ENCODE results near the gene TSPAN17.
"Not testable (repeated sequence)": the region's sequence is repeated elsewhere in the genome, so short reads cannot be mapped to it uniquely, and the experiment has no call there.

TSPAN17 gene, protein sequence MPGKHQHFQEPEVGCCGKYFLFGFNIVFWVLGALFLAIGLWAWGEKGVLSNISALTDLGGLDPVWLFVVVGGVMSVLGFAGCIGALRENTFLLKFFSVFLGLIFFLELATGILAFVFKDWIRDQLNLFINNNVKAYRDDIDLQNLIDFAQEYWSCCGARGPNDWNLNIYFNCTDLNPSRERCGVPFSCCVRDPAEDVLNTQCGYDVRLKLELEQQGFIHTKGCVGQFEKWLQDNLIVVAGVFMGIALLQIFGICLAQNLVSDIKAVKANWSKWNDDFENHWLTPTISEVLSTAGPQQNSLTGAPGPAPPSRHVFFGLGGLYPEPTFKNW

DNA sequence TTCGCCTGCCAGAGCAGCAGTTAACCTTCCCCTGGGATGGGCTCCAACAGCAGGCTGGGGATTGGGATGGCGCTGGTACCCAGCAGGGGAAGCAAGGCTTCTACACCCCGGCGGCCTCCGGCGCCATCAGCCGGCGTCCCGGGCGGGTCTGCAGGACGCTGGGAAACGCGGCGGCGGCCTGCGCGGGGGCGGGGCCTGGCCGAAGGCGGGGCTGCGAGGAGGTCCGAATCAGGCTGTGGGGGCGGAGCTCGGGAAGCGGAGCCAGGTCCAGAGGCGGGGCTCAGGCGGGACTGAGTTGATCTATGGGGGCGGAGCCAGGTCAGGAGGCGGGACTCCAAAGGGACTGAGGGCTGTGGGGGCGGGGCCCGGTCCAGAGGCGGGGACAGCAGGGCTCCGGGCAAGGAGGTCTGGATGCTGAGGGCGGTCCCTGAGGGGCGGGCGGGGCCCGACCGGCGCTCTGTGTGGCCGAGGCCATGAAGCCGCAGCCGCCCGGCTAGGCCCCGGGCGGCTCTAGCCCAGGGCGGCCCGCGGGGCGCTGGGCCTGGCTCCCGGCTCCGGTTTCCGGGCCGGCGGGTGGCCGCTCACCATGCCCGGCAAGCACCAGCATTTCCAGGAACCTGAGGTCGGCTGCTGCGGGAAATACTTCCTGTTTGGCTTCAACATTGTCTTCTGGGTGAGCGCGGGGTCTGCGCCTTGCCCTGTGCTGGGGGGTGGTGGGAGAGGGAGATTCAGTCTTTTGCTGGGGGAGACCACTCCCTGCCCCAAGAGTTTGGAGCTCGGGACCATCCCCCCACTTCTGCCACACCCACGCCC, at the start of gene TSPAN17:
TSPAN17 (plus strand) TSS at position 455 of the 813 bp plus-strand sequence; CDS start at position 587, 132 bp downstream.
- DNase-seq = peak; percentile 98

DNA sequence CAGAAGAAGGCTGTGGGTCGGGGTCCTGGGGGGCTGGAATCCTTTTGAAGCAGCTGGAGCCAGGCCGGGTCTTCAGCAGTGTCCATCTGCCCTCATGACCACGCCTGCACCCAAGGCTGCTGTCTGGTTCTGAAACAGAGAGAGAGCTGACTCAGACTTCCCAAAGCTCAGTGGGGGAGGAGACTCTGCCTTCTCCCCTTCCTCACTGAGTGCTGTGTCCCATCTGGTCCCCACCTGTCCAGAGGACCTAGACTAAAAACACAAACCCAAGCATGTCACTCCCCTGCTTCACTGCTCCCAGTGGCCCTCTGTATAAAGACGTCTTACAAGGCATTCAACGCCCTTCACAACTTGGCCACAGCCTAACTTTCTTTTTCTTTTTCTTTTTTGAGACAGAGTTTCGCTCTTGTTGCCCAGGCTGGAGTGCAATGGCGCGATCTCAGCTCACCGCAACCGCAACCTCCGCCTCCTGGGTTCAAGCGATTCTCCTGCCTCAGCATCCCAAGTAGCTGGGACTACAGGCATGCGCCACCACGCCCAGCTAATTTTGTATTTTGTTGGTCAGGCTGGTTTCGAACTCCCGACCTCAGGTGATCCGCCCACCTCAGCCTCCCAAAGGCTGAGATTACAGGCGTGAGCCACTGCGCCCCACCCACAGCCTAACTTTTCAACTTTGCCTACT, 47.4 kb upstream of the TSPAN17 start:
- not testable (repeated sequence) for DNase-seq

DNA sequence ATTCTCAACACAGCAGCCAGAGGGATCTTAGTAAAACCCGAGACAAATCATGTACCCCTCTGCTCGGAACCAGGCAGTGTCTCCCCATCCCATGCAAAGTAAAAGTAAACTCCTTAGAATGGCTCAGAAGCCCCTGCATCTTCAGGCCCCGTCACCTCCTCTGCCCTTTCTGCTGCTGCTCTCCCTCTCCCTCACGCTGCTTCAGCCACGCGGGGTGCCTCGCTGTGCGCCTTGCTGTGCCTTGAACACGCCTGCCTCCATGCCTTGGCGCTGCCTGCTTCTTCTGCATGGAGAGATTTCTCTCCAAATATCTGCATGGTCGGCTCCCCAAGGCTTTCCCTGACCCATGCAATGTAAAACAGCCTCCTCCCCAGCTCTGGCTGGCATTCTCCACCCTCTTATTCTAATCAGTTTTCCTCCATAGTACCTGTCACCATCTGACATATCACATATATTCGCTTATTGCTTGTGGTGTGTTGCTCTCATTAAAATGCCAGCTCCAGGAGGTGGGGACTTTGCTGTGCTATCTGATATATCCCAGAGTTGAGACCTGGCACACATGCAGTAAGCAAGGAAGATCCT, 45.3 kb upstream of the TSPAN17 start:
- DNase-seq = no peak

DNA sequence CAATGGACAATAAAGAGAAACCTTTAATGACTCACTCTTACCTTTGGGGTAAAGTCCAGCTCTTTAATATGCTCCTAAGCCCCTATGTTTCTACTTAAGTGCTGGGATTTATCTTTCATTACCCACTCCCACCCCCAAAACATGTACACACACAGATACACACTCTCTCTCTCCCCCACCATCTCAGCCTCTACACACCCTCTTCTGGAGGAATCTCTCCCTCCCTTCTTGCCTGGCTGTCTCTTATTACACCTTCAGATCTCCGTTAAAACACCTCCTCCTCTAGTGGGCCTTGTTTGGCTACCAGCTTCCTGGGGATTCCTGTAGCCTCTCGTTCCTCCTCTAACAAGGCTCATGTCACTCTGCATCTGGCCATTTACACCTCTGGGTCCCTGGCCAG, 44.2 kb upstream of the TSPAN17 start:
- DNase-seq = no peak

DNA sequence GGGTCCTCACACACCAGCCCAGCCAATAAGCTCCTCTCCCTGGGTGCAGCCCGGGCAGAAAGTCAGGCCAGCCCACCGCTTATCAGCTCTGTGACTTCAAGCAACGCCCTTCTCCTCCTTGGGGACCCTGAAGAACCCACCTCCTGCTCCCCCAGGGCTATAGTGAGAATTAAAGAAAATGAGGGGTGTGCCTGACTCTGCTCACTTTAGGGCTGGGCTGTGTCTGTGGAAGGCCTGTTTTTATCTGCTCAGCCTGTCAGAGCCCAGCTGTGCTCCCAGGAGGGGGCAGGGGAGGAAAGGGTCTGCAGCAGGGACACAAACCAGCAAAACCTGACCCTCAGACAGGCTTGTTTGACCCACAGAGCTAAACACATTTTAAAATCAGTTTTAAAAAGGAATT, 41.3 kb upstream of the TSPAN17 start:
- no peak for DNase-seq

DNA sequence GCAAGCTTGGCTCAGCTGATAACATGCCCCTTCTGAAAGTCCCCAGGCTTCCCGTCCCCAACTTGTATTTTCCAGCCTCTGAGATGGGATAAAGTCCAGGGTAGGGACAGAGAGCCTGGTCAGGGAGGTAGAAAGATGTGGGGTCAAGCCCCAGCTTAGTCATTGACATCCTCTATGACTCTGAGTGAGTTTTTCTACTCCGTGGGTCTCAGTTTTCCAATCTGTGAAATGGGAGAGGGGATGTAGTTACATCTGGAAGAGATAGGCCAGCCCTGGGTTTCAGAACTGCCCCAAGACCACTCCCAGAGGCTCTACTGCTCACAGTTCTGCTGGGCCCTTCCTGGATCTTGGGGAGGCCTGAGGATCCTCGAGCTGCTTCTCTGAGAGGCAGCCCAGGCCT, 40.4 kb upstream of the TSPAN17 start:
- no peak for DNase-seq

DNA sequence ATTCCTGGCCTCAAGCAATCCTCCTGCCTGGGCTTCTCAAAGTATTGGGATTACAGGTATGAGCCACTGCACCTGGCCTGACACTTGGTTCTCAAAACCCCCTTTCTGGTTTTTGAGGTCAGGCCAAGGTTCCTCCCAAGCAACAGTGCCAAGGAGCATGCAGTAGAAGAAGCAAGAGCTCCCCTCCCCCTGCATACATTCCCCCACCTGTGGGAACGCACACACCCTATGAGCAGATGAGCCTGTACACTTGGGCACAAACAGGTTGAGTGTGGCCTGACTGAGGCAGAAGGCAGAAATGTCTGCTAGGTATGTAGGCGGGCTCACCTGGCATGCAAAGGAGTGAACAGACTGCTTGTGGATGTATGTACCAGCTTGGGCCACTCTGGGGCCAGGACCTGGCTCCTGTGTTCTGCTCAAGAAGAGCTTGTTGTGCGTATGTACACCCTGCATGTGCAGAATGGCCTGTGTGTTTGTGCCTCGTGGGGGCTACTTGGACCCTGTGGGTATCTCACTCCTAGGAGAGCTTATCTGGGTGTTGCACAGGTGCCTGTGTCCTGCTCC, 39.1 kb upstream of the TSPAN17 start:
- DNase-seq = no peak

DNA sequence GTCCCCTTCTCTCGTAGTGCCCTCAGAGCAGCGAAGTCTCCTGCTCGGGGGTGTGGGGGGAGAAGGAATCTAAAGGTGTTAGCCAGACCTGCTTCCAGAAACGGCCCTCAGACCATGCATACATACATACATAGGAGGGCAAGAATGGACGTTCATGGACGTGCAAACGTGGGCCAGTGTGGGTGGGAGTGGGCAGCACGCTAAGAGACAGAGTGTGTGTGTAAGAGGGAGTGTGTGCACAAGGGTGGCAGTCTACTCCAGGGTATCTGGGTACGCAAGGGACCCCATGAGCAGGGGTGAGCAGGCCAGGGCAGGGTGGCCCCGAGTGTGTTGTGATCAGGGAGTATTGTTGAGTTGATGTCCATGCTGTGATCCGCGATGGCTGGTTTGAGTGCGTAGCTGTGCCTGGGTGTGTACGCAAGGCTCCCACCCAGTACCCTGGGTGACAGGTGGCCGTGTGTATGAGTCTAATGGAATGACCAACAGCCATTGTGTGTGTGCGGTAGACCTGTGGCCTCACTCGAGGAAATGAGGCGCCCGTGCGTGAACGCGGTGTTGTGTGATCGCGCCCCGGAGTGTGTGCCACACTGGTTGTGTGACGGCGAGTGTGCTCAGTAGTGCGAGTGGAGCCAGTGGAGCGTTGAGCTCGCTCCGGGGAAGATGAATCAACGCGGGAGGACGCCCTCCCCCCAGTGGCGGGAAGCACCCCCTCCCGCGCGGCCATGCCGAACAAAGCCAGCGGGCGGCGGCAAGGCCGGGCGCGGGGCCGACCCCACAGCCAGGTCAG, 38.2 kb upstream of the TSPAN17 start:
- no peak for DNase-seq

DNA sequence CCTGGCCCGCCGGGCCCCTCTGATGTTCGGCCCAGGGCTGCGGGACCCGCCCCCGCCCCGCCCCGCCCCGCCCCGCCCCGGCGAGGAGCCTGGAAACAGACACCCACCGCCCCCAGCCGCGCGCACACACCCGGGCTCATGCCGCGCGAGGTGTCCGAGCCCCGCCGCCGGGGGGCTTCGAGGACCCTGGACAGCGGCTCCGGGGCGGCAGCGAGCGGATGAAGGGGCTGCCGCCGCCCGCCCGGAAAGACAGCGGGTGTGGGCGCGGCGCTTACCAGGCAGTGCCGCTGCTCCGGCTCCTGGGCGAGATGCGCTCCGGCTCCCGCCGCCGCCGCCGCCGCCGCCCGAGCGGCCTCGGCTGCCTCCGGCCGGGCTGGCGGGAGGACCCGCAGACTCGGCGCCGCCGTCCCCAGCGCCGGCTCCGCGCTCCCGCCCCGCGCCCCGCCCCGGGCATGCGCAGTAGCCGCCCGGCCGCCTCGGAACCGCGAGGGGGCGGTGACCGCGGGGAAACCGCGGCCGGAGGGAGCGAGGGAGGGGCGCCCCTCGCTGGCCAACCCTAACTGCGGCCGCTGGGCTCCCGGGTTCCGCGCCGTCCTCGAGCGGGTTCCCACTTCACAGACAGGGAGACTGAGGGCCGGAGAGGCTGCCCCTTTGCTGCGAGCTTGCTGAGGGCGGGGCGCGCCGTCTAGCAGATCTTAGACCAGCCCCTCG, 37.4 kb upstream of the TSPAN17 start, which contains the start of gene GPRIN1:
GPRIN1 (minus strand) TSS at position 433 of the 711 bp plus-strand sequence. CDS start 10,322 bp downstream, outside the sequence.
- DNase-seq = peak; percentile 27

DNA sequence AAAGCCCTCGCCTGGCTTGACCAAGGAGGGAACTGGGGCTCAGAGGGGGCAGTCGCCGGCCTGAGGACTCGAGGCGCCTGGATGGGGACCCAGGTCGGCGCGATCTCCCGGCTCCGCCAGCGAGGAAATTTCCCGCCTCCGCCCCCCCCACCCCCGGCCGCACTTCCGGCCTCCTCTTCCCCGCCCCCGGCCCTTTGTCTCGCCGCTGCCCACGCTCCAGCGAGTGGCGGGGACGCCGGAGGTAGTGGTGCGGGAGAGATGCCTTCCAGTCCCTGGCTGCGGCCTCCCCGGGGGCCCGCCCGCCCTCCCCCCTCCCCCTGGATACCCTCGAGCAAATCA, 36.9 kb upstream of the TSPAN17 start:
- no peak for DNase-seq

DNA sequence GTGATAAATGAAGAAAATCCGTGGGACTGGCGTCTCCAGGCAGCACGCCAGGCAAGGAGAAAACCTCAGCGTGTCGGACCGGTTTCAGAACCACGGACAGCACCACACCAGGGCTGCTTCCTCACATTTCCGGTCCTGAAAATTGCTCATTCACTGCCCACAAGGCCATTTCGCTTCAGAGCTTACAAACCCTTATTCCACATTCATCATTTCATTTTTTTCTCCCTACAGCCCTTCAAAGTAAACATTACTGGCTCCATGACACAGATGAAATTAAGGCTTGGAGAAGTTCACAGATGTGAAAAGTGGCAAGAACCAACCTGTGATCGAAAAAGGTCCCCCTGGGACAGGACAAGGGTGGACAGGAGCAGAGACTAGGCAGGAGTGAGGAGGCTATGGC, 35.8 kb upstream of the TSPAN17 start:
- DNase-seq = peak; percentile 26

DNA sequence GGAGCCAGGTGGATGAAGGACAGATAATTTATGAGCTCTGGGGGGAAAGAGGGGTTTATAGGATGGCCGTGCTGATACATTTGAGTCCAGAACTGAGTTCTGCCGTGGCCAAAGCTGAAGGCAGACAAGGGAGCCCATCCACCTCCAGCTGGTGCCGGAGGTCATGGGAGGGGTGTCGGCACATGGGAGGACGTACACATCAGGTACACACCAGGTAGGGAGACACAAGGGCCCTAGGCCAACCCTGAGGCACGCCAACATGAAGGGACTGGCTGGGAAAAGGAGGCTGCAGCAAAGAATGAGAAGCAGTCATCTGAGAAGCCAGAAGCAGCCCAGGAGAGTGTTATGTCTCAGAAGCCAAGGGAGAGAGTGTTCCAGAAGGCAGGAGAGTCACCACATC, 35.3 kb upstream of the TSPAN17 start:
- DNase-seq = no peak

DNA sequence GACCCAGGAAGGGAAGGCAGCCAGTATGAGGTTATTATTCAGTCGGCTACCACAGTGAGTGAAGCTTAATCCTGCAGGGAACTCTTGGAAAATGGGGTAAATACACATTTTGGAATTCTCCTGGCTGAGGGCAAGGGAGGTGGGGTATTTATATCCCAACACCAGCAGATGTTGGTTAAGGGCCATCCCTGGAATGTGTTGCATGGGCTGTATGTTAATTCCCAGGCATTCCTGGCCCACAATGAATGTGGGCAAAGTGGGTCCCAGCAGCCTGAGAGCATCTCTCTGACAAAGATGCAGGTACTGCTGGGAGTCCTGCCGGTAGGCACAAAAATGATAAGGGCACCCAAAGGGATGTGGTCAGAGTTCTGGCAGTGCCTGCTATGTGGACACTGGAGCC, 34.4 kb upstream of the TSPAN17 start:
- no peak for DNase-seq

DNA sequence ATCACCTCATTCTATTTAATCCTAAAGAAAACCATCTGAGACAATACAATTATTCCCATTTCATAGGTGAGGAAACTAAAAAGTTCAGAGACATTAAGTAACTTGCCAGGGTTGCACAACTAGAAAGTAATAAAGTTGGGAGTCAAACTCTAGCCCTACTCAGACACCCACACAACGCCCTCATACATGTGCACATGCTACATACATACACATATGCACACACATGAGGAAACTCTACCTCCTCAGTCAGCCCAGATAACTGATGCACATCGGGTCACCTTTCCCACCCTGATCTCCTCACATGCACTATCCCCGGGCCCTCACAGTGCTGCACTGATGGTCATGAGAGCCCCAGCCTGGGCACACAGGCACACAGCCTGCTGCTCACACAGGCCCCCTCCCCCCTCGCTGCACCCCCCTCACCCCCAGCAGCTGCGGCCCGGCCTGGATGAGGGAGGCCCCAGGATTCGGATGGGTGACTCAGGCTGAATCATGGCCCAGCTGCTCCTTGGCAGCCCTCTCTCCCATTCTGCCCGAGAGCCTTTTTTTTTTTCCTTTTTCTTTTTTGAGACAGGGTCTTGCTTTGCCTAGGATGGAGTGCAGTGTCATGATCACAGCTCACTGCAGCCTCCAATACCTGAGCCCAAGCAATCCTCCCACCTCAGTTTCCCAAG, 32.3 kb upstream of the TSPAN17 start:
- DNase-seq = no peak

DNA sequence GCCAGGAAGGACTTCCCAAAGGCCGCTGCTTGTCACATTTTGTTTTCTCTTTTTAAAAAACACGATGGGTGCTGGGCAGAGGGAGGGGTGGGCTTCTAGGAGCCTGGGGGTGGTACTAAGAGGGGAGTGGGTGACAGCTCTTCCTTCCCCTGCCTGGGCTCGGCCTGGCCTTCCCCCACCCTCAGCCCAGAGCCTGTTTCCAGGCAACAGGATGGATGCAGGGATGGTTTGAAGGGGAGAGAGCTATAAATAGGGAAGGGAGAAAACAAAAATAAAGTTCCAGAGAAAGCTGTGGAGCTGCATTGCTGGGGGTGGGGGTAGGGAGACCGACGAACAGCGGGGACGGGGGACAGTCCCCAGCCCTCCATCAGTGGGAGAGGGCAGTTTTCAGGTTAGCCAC, 30.8 kb upstream of the TSPAN17 start:
- no peak for DNase-seq

DNA sequence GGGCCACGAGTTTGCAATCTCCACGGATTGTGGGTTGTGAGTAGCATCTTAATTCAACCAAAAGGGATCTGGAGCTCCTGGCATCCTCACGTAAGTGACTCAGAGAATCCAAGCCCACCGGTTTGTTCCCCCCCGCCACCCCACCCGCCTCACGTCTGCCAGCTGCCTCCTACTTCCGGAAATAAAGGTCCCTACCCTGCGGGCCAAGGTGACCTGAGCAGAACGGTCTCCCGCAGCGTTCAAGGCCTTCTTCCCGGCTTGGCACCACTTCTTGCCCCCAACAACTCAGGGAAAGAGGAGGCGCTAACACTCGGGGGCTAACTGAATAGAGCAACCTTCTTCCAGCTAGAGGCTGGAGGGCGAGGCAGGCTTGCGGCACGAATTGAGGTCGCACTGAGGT, 28.5 kb upstream of the TSPAN17 start:
- no peak for DNase-seq

DNA sequence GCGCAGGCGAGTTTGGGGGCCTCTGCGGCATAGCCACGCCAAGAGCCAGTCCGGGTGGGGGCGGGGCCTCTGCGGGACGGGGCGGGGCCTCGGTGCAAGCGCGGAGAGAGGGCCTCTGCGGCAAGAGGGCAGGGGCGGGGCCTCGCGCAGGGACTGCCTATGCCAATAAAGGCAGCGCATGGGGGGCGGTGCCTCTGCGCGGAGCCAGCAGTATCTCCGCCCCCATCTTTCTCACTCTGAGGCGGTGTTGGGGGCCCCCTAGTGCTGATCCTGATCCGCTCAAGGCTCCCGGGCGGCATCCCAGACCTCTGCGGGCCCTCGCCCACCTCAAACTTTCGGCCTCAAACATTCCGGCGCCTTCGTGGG, 28.1 kb upstream of the TSPAN17 start:
- DNase-seq = peak; percentile 44

DNA sequence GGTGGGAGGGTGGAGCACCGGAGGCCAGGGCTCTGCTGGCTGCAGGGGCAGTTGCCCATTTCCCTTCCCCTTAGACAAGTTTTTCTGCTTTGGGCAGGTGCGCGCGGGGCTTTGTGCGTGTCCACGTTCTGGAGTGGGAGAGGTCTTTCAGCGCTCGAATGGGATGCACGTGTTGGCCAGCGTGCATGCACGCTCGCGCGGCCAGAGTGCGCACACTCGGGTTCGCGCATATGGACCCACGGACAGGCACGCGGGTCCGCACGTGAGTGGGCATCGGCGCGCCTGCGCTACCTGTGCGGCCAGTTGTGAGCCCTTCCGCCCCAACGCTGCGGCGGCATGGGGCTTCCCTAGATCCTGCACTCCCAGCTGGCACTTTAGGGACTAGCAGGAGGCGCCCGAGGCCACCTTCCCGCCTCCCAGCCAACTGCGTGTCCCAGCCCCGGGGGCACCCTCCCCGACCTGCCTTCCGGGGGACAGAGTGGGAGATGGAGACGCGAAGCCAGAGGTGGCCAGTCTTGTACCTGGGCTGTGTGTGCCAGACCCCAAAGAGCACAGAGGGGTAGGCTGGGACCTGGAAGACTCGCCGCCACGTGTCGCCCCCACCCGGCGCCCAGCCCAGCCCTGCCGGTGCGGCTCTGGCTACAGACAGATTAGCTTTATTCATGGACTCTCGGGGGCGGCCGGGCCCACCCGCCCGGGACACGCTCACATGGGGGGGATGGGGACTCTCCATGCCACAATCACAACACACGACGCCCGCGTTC, 27.5 kb upstream of the TSPAN17 start:
- no peak for DNase-seq

DNA sequence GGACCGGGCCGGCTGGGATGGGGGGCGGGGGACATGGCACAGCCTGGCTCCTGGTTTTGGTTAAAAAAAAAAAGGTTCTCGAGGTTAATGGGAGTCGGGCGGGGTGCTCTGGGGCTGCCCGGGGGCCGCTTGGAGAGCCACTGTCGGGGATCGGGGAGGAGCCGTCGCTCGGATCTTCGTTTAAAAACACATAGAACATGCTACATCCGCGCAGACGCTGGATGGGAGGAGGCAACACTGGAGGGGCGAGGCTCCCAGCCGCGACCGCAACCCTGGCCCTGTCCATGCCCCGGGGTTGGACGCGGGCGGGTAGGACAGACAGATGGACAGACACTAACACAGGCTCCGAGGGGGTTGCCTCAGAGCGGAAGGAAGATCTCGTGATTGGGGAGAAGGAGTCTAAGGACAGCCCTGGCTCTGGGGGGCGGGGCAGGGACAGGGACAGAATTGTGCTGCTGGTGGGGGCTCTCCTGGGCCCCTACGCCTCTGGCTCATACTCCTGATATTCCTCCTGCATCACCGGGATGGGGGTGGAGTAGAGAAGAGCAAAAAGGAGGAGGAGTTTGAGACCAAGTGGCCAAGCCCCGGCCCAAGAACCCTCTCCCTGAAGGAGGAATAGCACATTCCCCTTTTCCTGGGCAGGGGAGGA, 26.8 kb upstream of the TSPAN17 start:
- DNase-seq = no peak

DNA sequence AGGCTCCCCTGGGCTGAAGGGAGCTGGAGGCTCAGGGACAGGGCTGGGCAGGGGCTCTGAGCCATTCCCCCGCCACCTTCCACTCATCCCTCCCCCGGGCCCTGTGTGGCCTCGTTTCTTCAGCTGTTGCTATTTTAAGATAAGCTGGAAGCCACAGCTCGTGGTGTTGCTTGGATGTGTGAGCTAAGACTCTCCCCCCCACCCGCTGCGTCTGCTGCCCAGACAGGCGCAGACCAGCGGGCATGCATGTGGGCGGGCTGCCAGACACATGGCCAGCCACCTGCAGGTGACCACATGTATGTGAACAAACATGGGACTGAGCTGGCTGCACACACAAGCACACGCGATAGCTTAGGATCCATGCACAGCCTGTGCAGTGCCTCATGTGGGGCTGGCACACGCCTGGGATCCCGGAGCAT, 25.6 kb upstream of the TSPAN17 start:
- no peak for DNase-seq
